Measurements from ENCODE around the gene EHMT1. TPM values are rescaled to one million over a fixed set of nuclear protein-coding genes. Genes with fewer than 3 reads are reported as not detected.

EHMT1 gene
- total and polyA plus RNA-seq, 2 experiments from 2014 or later = 162 to 177 TPM

GRCh38 chr9:137748311-137748710, 129.5 kb downstream of the EHMT1 start:
- peaks cover 42% of the 10 kb centered on the region for H3K79me2 ChIP-seq (replicated peaks; ENCODE audit: insufficient read depth)
- Mint-ChIP-seq H3K27ac (no peak overlapping the region), H3K36me3 (ENCODE audit: low read depth) (peaks cover 70% of the 10 kb centered on the region), H3K4me1 (peaks cover 8% of the 10 kb centered on the region; the same call in 2 of the 3 replicates), H3K9me3 (no peaks in the 10 kb centered on the region), H3K4me3 (no peak overlapping the region), H3K27me3 (ENCODE audit: insufficient read depth, low read depth, poor library complexity) (peaks cover 9% of the 10 kb centered on the region)
- no peak overlapping the region for H3K4me3 ChIP-seq
- DNase-seq (ENCODE audit: low spot score) = no peak
- no peak overlapping the region for H2AFZ ChIP-seq
- no peaks in the 10 kb centered on the region for H3K4me1 ChIP-seq (ENCODE audit: insufficient read depth)
- H3K27me3 ChIP-seq (ENCODE audit: insufficient read depth) = no peaks in the 10 kb centered on the region
- no peak overlapping the region for H3K27ac ChIP-seq (ENCODE audit: low read depth)
- no peaks in the 10 kb centered on the region for H3F3A ChIP-seq (replicated peaks; ENCODE audit: low read depth)
- ATAC-seq = no peak; the same call in 2 of the 3 replicates
- no peaks in the 10 kb centered on the region for H3K9me2 ChIP-seq (ENCODE audit: insufficient read depth)
- no peak overlapping the region for H3K4me2 ChIP-seq
- H4K20me1 ChIP-seq (replicated peaks; ENCODE audit: insufficient read depth) = peaks cover 18% of the 10 kb centered on the region
- TF ChIP-seq ZNF331 (CRISPR knock-in tag; IDR thresholded peaks at IDR 0.05; ENCODE audit: low read depth) = no peak
- no peak for TF ChIP-seq STAT1 (IDR thresholded peaks at IDR 0.05; ENCODE audit: unreplicated experiment)
- TF ChIP-seq REST (IDR thresholded peaks at IDR 0.05; ENCODE audit: unreplicated experiment) = no peak
- no peak for TF ChIP-seq NANOG (IDR thresholded peaks at IDR 0.05; ENCODE audit: borderline replicate concordance)
- TF ChIP-seq ZNF114 (CRISPR knock-in tag; IDR thresholded peaks at IDR 0.05) = no peak
- no peak for TF ChIP-seq ZNF462 (CRISPR knock-in tag; IDR thresholded peaks at IDR 0.05)
- no peak for TF ChIP-seq EZH2 (IDR thresholded peaks at IDR 0.05; ENCODE audit: low read depth, unreplicated experiment)
- no peak for TF ChIP-seq JUNB (IDR thresholded peaks at IDR 0.05; ENCODE audit: unreplicated experiment)
- no peak for TF ChIP-seq POLR2AphosphoS5 (IDR thresholded peaks at IDR 0.05; ENCODE audit: low read depth)
- TF ChIP-seq CTCF (conservative IDR thresholded peaks at IDR 0.05; ENCODE audit: low read depth in 2 of 2) = no peak
- TF ChIP-seq, protein P1, sequence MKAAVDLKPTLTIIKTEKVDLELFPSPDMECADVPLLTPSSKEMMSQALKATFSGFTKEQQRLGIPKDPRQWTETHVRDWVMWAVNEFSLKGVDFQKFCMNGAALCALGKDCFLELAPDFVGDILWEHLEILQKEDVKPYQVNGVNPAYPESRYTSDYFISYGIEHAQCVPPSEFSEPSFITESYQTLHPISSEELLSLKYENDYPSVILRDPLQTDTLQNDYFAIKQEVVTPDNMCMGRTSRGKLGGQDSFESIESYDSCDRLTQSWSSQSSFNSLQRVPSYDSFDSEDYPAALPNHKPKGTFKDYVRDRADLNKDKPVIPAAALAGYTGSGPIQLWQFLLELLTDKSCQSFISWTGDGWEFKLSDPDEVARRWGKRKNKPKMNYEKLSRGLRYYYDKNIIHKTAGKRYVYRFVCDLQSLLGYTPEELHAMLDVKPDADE (IDR thresholded peaks at IDR 0.05) = no peak
- TF ChIP-seq EZH2phosphoT487 (IDR thresholded peaks at IDR 0.05; ENCODE audit: unreplicated experiment) = no peak
- no peak for TF ChIP-seq CREB1 (CRISPR knock-in tag; IDR thresholded peaks at IDR 0.05; ENCODE audit: low read depth)
- H3K36me3 ChIP-seq (ENCODE audit: insufficient read depth) = peaks cover 10% of the 10 kb centered on the region
